CD4-positive, alpha-beta T cell treated with Interleukin-15 for 4 hours (primary cell): Measurements from ENCODE around the gene STX8.
"Not testable (repeated sequence)": the region's sequence is repeated elsewhere in the genome, so short reads cannot be mapped to it uniquely, and the experiment has no call there.

Experiments
- DNase-seq: peaks from one replicate; pipeline ENCODE4 v3.0.0-alpha.2; 2020; ENCODE audit warnings: low spot score

The STX8 gene

DNA sequence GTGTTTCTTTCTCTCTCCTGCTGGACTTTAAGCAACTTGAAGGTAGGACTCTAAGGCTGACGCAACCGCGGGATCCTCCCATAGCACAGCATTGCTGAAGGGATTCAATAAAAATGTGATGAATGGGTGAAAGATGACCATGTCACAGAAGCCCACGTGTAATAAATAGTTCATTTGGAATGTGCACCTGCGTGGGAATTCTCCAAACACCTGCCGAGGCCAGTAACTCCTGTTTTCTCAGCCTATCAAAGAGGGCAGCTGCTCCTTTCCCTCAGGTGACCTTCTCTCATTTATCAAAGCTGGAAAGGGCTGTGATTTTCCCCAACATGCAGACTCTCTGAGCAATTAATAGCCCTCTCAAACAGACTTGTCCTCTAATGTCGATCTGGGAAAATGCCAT, 235.7 kb downstream of the STX8 start:
- no peak for DNase-seq

DNA sequence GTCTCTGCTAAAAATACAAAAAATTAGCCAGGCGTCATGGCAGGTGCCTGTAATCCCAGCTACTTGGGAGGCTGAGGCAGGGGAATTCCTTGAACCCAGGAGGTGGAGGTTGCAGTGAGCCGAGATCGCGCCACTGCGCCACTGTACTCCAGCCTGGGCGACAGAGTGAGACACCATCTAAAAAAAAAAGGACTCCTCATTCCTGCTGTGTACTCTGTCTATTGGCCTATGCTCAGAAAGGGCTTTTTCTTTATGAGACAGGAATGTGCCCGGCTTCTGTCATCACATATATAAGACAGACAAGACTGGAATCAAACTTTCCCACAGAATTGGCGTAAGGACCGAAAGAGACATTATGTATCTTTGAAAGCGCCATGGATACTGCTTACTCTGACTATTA, 236.1 kb downstream of the STX8 start:
- not testable (repeated sequence) for DNase-seq

DNA sequence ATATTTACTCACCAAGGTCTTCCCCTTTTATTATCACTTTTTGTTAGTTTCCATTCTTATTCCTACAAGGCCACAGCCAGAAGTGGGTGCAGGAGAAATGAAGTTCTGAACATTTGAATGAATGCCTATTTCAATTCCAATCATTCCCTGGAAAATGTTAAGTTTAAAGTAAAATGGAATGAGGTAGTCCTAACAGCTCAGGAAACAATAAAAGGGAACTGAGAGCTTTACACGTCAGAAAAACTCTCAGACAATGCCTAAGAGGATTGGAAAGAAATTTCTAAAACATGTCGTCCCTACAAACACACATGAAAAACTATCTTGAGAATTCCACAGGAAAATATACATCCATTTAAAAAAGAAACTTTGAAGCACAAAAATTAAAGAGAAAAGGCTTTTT, 238.8 kb downstream of the STX8 start:
- no peak for DNase-seq

DNA sequence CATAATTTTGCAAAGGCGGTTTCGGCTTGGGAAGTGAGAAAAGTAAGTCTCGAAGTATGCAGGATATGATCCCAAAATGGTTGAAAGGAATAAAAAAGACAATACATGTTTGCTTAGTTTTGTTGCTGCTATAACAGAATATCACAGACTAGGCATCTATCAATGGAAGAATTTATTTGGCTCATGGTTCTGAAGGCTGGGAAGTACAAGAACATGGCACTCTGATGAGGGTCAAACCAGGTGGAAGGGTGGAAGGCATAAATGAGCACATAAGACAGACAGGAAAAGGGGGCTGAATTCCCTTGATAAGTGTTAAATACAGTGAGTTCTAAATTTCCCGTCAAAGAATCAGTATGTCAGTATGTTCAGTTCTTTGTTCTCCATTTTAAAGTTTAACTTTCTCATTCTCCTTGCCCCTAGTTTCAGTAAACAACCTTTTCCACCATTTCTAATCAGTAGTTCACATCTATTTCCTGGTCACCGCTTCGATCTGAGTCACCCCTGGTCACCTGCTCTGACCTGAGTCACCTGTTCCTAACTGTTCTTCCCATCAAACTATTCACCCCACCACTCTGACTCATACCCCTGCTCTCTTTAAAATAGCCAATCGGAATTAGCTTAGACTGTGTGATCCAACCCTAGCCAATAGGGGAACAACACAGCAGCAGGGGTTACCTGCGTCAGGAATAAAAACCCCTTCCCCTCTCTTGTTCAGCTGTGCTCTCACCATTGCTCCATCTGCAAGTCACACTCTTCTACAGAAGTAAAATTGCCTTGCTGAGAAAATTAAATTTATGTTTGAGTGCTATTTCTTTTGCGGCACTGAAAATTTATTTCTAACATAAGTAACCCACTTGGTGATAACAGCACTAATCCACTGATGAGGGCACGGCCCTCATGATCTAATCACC, 240.8 kb downstream of the STX8 start:
- no peak for DNase-seq

DNA sequence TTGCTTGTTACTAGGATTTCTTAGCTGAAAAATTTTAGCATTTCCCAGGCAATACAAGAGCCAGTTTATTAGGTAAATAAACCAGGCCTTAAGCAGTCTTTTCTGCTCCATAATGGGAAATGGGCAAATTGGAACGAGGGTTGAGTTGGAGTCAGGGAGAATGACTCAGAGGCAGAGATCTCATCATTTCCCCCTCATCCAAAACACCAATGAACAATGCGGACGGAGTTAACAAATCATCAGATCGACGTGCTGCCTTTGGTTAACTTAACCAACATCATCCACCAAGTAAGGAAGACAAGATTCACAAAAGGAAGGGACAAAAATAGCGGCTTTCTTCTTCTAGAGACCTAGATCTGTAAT, 243.5 kb downstream of the STX8 start:
- no peak for DNase-seq

DNA sequence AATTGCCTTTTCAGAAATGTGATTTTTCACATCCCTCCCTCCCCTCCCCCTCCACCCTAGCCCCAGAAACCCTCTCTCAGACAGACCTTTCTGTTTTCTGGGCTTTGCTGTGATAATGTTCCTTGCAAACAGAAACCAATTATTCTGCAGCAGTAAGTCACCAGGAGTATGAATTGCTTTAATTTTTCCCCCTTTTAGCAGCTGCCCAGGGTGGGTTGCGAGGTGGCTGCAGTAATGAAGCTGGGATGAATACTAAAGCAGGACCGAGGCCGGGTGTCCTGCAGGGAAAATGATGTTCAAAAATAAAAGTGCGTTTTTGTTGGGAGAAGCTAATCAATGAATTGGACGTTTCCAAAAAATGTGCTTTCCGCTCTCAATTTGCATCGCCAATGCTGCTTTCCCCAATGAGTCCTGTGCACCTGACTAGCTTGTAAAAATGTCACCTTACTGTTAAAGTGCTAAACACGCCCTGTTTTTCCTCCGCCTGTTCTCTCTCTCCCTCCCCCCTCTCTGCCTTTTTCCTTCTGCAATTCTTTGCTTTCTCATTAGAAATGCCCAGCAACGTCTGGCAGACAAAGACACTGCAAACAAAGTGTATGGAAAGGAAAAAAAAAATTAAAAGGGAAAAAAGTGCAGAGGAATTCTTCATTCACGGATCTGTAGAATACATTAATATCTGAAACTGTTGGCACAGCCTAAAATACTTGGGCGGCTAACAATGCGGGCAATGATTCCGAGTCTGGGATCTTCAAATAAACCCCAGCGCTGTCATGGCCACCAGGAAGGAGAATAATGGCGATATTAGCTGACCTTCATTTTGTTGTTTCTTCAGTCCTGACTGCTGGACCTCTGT, 244.1 kb downstream of the STX8 start:
- DNase-seq: no peak

DNA sequence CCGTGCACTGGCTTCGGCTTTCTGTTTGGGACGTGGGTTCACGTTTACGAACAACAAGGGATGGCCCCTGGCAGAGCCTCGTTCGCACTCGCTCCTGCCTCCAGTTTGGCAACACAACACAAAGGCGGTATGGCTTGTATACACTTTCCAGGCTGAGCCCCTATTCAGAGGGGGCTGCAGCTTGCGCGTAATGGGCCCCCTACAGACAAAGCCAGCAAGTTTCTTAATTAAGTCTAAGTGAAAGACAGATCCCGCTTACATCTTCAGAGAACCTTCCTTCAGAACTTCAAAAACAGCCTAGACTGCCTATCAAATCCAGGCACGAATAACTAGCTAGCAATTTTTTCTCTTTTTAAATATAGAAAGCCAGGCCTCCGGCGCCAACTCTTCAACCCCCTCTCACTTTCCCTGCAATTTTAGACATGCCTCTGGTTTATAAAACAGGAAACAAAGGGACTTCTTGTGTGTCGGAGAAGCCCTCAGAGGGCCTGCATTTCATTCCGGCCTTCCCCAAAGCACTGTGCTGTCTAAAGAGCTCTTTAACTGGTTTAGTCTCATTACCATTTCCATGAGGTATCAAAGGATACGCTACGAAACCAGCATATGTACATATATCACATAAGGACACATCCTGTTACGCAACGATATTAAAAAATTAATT, 244.9 kb downstream of the STX8 start:
- DNase-seq: no peak

DNA sequence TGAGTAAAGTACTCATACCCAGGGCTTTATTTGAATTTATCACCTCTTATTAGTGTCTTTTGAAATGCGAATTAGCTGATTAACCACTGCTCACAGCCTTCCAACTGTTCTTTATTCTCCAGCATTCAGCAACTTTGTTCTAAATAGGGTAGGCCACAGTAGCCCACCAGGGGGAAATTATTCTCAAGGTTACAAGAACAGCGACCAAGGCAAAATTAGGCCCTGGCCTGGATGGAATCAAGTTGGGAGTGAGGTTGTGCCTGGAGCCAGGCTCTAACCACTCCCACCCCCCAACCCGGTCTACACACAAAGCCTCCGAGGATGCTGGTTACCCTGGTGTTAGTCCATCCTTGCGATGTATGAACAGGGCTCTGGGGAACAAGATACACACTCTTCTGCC, 245.5 kb downstream of the STX8 start:
- DNase-seq: no peak

DNA sequence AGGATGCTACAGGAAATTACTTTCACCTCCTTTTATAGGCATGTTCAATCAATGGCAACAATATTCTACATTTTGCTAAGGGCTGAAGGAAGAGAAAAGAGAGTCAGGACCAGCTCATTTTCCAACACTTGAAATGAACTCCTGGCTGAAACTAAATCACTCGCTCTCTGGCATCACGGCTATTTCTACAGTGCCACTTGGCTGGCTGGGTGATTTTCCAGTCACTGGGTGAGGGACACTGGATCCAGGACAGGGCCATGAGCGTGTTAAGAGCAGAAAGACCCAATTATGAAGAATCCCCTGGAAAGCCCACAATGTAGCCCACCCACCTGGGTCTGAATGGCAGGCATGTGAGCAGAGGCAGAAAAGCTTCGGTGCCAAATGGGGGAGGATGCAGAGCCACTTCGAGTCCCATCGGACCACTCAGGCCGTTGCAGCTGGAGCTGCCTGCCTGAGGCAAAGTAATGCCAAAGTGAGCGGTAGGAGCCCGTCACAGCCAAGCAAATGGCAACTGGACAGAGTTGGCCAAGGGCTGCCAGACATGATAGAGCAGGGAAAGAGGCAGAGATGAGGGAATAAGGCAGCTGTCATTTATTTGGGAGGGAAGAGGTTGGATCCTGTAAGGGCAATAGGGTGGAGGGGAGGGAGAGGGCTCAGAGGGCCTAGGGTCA, 246.2 kb downstream of the STX8 start:
- no peak for DNase-seq

DNA sequence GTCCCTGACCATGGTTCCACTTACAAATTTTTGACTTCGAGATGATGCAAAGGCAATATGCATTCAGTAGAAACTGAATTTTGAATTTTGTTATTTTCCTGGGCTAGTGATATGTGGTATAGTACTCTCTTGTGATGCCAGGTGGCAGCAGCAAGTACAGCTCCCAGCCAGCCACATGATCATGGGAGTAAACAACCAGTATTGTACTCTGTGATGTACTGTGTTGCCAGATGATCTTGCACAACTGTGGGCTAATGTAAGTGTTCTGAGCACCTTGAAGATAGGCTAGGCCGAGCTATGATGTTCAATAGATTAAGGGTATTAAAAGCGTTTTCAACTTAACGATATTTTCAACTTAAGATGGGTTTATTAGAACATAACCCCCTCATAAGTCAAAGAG, 250.8 kb downstream of the STX8 start:
- no peak for DNase-seq

DNA sequence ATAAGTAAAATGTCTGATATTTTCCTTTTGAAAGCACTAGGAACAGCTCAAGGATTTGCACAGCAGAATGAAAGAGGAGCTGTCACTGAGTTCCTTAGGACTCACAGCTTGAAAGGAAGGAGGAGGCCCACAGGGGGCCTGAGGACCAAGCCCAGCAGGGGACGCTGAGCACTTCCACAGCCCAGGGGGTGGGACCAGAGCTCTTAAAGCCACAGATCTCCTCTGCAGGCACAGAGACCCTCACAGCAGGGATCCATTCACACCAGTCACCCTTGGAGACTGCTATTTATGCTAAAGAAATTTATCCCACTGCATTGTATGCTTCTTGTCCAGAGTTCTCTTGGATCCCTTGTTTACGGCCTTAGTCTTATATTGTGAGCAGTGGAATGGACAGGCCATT, 253.3 kb downstream of the STX8 start:
- DNase-seq: no peak

DNA sequence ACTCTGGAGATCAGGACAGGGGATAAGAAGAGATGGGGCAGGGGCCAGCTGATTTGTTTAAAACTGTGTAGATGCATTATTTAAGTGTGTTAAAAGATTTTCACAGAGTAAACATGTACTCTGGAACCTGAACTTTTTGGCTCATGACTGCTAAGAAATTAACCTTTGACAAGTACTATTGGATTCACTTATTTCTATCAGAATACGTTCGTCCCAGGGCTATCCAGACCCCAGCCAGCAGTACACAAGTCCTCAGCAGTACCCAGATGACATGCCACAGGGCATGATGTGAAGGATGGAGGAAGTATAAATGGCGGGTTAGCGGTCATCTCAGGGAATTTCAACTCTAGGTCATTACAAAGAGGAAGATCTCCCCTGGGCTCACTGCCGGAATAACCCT, 253.7 kb downstream of the STX8 start:
- no peak for DNase-seq

DNA sequence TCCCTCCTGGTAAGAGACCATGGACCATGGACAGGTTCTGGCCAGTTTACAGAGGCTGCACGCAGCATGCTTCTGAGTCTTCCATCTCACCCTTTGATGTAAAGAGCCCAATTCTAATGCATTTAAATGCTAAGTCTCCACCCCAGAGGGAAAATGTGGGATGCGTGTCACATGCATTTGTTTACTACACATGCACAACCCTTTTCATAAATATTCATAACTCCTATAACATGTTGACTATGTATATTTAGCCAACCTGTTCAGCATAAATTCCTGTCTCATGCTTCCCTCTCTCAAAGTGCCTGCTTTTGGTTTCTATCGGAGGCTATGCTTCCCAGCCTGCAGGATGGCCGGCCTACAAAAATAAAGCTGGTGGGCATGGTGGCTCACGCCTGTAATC, 260.3 kb downstream of the STX8 start:
- DNase-seq: no peak

DNA sequence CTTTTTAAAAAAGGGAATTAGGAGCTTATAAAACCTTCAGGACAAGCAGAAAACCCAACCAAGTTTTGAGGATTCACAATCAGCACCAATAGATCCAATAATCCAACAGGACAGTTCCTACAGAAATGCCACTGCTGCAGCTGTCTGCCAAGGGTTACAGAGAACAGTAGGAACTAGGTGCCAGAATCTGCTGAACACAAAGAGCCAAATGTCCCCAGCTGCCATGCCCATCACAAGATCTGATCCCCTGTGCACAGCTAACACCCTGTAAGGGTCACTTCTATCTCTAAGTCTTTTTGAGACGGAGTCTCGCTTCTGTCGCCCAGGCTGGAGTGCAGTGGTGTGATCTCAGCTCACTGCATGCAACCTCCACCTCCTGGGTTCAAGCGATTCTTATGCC, 262.3 kb downstream of the STX8 start:
- DNase-seq: no peak

DNA sequence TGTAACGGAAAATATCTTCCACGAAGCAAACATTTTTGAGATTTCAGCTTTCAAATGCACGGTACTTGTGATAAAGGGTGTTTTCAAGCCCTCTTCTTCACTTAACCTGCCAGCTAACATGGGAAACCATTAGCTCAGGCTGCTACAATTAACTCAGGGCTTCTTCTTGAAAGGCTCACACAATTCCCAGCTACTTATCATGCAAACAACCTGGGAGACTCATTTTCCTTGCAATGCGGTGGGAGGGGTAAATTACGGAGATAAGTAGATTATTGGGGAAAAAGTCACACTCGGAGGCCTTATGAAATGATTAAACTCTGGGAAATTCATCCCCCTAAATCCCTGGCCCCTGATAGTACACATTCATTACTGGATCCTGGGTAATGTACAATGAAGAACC, 266.4 kb downstream of the STX8 start:
- no peak for DNase-seq

DNA sequence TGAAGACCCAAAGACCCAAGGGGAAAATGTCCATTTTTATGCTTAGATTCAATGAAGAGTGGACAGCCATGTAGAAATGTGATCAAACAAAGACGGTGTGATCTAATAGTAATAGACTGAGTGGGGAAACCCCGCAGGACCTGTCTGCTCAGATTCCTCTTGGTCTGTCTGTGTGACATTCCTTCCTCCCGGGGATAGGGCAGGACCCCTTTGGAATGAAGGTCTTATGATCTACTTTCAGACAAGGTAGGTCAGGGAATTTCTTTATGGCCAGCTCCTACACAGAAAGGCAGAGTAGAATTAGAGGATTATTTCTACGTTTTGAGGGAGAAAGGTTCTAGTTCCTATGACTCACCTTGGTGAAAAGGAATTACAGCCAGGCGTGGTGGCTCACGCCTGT, 267.6 kb downstream of the STX8 start:
- no peak for DNase-seq

DNA sequence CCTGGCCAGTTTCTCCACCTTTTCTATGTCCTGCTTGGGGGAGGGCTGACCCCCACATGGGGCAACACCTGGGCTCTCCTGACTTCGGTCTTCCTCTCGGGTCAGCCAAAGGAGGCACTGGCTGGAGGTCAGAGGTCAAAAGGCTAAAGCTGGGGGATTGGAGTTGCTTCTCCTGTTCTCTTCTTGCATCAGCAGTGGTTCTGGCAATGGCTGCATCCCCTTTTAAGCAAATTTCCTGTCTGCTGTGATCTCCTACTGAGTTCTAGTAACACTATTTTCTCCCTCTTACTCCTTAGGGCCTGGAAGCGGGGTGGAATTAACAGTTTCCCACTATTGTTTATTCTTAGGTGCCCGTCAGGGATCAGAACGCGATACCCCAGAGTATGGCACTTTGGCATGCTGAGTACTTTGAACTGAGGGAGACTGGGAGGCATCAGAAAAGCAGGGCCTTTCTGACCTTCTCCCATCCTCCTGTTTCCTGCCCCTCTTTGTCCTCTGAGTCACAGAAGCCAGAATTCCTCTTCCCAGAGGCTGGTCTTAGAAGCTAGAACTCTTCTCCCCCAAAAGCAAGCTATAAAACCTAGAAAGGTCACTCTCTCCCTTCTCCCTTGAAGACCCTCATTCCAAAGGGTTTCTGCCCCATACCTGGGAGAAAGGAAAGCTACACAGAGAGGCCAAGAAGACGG, 268.2 kb downstream of the STX8 start:
- no peak for DNase-seq

DNA sequence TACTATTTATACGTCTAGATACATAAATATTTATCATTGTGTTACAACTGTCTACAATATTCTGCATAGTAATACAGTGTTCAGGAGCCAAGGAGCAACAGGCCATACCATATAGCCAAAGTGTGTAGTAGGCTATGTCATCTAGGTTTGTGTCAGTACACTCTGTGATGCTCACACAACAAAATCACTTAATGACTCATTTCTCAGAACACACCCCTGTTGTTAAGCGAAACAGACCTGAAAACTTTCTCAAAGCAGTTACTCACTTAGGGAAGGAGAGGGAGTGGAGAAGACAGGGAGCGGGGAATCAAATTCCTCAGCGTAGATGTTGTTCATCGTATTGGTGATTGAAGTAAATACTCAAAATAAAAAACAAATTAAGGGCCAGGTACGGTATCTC, 269.5 kb downstream of the STX8 start:
- no peak for DNase-seq

DNA sequence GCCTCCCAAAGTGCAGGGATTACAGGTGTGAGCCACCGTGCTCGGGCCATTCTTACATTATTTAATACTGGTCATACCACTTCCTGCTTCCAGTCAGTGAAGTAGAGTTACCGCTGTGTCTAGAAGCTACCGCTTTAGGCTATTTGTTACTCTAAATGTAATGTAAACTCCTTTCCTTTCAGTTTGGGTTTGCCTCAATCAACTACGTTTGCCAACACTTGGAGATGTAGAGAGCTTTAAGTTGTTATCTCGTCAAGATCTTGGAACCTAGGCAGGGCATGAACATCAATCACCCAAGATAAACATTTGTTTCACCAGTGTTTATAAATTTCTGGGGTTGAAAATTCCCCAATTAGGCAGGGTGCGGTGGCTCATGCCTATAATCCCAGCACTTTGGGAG, 275.9 kb downstream of the STX8 start:
- no peak for DNase-seq

DNA sequence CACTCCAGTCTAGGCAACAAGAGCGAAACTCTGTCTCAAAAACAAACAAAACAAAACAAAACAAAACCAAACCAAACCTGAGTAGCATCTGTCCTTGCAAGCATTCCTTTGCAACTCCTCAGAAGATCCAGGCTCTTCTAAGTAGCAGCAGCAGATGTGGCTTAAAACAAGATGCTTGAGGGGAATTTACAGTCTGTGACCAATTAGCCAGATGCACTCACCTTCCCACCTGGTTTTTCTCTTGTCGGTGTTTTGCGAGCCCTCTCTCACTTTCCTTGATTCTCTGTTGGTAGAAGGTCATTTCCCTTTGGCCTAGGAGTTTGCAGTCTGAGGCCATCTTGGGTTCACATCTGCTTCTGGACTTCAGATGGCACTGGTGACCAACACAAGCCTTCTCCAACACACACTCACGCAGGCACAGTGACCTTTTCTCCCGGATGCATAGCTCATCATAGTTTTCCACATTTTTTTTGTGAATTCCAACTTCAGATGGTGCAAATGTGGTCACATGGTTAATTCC, 276.8 kb downstream of the STX8 start:
- no peak for DNase-seq

DNA sequence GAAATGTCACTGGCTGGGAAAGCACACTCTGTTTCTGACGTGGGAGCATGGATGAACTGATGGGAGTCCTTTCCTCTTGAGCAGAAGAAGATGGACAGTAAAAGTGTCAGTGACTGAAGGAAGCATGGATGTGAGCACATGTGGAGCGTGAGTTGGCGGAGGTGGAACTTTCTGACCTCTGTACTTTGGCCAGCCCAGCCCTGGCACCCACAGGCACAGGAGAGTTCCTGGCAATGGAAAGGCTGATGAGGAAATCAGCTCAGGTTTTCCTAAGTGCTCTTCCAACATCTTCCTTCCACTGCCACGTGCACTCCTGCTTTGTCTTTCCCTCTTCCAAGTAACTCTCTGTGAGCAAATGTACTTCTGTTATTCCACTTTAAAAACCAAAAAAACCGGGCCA, 277.5 kb downstream of the STX8 start:
- DNase-seq: no peak
